HL-60/S4 treated with phorbol 12-myristate 13-acetate at 8.2 ng/mL for 4 days and 3 days (cell line): ENCODE results near the gene LANCL2.
"Not testable (repeated sequence)": the region's sequence is repeated elsewhere in the genome, so short reads cannot be mapped to it uniquely, and the experiment has no call there.

ENCODE experiments used
- in situ Hi-C: fragments of 300-500 bp; cut with MboI; formaldehyde crosslinking; loops from 2 replicates; pipeline ENCODE4 v1.15.0; 2022; ENCODE audit warnings: low sequenced_read_pairs

LANCL2 gene

GRCh38 chr7:55397617-55398016 is 32.5 kb downstream of the LANCL2 start:
- in situ Hi-C loops = no loop called here

GRCh38 chr7:55400191-55400590 is 35.1 kb downstream of the LANCL2 start:
- in situ Hi-C loops = no loop called here

GRCh38 chr7:55402506-55402905 is 37.4 kb downstream of the LANCL2 start:
- in situ Hi-C loops = not testable (repeated sequence)

- in situ Hi-C loops = no loop called here
These were observed 40.9 kb downstream of the LANCL2 start for GRCh38 chr7:55405856-55406541.

- in situ Hi-C loops = no loop called here
These were observed 44.5 kb downstream of the LANCL2 start for GRCh38 chr7:55409482-55410225.

GRCh38 chr7:55410667-55411239 is 45.6 kb downstream of the LANCL2 start:
- in situ Hi-C loops = no loop called here

- in situ Hi-C loops = no loop called here
These were observed 46.7 kb downstream of the LANCL2 start for GRCh38 chr7:55411844-55412243.

- in situ Hi-C loops = no loop called here
These were observed 48.3 kb downstream of the LANCL2 start for GRCh38 chr7:55413442-55413841.

GRCh38 chr7:55415173-55415778 is 50.1 kb downstream of the LANCL2 start:
- in situ Hi-C loops = no loop called here

GRCh38 chr7:55417456-55417855 is 52.3 kb downstream of the LANCL2 start:
- in situ Hi-C loops = not testable (repeated sequence)

- in situ Hi-C loops = no loop called here
These were observed 55.4 kb downstream of the LANCL2 start for GRCh38 chr7:55420530-55420929.

- in situ Hi-C loops = no loop called here
These were observed 58.2 kb downstream of the LANCL2 start for GRCh38 chr7:55423277-55423711.

- in situ Hi-C loops = no loop called here
These were observed 58.8 kb downstream of the LANCL2 start for GRCh38 chr7:55423891-55424290.

- in situ Hi-C loops = no loop called here
These were observed 60.1 kb downstream of the LANCL2 start for GRCh38 chr7:55425141-55425752.

GRCh38 chr7:55426676-55427075 is 61.5 kb downstream of the LANCL2 start:
- in situ Hi-C loops = no loop called here

GRCh38 chr7:55427342-55427741 is 62.2 kb downstream of the LANCL2 start:
- in situ Hi-C loops = no loop called here

GRCh38 chr7:55427800-55428199 is 62.7 kb downstream of the LANCL2 start:
- in situ Hi-C loops = no loop called here

- in situ Hi-C loops = no loop called here
These were observed 64.8 kb downstream of the LANCL2 start for GRCh38 chr7:55429835-55430499.

GRCh38 chr7:55431898-55432297 is 66.8 kb downstream of the LANCL2 start:
- in situ Hi-C loops = no loop called here

- in situ Hi-C loops = no loop called here
These were observed 67.4 kb downstream of the LANCL2 start for GRCh38 chr7:55432506-55432905.
